Daoy (cell line): Measurements from ENCODE around the gene NPIPA5. TPM values are rescaled to one million over a fixed set of nuclear protein-coding genes. Genes with fewer than 3 reads are reported as not detected.
"Not testable (repeated sequence)": the region's sequence is repeated elsewhere in the genome, so short reads cannot be mapped to it uniquely, and the experiment has no call there.

ENCODE experiments used
- DNase-seq: peaks from one replicate; pipeline ENCODE4 v3.0.0-alpha.2; 2015; ENCODE audit warnings: low read depth
- total RNA-seq: library from RNA; depleted of rRNA; stranded (reverse); fragments of >200 nt; shearing (Covaris generic); gene quantifications from 2 replicates; pipeline ENCODE4 v1.2.3, GENCODE V29; 2014; rRNA removed

The NPIPA5 gene
- not detected in 2 replicates for total RNA-seq

DNA sequence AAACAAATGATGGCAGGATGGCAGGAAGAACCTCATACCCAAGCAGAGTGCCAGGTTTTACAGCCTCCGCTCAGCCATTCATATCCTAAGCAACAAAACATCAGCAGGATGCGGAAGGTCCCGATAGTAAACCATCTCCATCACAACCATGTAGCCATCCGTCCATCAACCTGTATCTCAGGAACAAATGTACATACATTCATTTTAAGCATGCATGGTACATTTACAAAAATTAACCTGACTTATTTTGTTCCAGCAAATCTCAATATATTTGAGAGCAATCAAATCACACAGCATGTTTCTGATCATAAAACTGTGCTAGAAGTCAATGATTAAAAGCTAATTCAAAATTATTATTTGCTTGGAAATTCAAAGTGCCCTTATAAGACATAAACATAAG is at the start of gene NPIPA5:
Gene NPIPA5, minus strand, starts transcription at position 101 of the 400 bp plus-strand sequence. Its CDS starts 0 bp downstream, at position 101.
- DNase-seq: not testable (repeated sequence)

DNA sequence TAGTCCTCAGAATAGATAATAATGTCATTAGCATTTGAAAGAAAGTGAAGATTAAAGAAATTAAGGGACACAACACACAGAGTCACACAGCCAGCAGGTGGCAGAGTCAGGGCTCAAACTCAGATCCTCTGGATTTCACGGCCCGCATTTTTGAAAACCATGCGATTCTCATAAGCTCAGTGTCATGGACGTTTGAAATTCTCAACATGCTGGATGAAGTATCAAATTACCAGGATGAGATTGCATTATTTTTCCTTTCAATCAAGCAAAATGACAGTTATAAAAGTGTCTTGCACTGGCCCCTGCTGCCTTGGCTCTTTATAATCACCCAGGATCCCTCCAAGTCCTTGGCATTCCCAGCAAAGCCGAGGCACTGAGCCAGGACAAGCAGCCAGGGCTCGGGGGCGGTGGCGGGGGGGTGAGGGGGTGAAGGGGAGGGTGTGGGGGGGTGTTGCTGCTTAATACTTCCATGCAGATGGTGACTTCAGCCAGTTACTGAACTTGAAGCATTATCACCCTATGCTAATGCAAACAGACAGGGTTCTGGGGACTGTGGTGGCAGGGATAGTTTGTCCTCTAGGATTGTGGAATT is 49.6 kb upstream of the NPIPA5 start:
- DNase-seq: peak; percentile 70

DNA sequence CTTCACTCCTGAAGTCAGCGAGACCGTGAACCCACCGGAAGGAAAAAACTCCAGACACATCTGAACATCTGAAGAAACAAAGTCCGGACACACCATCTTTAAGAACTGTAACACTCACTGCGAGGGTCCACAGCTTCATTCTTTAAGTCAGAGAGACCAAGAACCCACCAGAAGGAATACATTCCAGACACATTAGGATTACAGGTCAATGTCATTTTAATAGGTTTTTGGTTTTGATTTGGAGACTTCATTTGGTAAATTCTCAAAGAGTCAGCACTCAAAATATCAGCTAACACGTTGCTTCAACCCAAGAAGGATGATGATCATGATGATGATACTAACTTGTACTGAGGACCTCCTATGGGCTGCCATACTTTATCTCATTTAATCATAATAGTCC is 48.7 kb upstream of the NPIPA5 start:
- DNase-seq: no peak

DNA sequence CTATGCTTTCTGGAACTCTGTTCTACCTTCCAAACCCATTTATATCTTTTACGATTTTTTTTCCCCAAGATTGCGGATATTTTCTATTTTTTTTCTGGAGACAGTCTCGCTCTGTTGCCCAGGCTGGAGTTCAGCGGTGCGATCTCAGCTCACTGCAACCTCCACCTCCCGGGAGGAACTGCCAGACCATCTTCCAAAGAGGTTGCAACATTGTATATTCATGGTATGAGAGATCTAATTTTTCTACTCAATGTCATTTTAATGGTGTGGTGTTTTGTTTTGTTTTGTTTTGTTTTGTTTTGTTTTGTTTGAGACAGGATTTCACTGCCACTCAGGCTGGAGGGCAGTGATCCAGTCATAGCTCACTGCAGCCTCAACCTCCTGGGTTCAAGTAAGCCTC is 47.8 kb upstream of the NPIPA5 start:
- DNase-seq: no peak

DNA sequence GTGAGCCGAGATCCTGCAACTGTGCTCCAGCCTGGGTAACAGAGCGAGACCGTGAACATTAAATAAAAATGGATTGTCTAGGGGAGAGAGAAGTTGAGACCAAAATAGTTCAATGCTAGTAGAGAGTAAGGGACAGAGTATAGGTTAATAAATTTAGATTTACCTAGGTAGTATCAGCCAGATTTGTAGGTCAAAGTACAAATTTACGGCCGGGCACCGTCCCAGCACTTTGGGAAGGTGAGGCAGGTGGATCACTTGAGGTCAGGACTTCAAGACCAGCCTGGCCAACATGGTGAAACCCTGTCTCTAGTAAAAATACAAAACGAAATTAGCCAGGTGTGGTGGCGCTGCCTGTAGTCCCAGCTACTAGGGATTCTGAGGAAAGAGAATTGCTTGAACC is 44.1 kb upstream of the NPIPA5 start:
- no peak for DNase-seq

DNA sequence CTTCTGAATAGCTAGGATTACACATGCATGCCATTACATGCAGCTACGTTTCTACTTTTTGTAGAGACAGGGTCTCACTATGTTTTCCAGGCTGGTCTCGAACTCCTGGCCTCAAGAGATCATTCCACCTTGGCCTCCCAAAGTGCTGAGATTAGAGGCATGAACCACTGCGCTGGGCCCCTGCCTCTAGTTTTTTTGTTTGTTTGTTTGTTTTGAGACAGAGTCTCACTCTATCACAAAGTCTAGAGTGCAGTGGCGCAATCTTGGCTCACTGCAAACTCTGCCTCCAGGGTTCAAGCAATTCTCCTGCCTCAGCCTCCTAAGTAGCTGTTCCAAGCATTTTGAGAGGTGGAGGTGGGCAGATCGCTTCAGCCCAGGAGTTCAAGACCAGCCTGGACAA is 43.6 kb upstream of the NPIPA5 start:
- DNase-seq: not testable (repeated sequence)

DNA sequence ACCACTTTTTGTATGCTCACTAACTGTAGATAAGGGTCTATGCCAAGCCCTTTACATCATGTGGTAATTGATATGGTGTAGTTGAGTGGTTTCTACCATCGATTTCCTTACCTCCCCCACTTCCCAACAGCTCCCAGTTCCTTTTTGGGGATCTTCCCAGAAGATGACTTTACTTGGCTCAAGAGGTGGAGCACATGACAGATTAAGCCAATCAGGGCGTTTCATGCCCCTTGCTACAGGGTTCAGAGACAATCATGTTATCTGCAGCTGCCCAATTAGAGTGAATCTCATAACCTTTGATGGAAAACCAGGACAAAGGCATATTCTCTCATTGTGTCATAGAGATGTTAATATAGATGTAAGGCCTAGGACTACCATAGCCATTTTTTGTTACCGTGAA is 40.1 kb upstream of the NPIPA5 start:
- no peak for DNase-seq

DNA sequence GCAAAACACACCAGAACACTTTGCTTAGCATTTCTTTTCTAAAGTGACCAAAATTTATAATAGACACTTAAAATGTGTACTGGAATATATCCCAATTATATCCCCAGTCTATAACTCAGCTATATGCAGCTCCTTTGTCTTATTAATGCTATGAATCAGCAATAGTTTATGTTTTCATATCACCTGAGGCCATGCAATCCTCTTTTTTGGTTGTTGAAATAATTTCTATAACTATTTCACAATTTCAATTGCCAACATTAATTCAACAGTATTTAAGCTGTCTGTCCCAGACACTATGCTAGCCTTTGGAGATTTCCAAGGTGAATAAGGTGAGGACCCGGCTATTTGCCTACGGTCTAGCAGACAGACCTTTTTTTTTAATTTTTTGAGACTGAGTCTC is 39.1 kb upstream of the NPIPA5 start:
- DNase-seq: no peak

DNA sequence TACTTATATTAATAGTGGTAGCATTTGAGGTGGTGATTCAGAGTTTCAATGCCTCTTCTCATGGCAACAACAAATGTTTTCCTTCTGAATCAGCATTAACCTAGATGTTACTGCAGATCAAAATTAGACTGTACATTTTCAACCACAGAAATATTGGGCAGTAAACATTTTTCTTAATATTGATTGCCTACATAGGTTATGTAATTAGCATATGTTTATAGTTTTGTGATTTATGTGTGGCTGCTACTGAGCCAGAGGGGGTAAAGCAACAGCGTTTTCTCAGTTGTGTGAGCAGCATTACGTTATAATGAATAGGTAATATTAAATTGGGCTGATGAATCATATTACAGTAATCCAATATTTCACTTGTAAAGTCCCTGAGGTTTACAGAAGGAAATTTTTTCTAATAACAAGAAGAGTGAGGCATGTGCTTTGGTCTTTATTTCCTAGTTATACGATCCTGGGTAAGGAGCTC is 37.5 kb upstream of the NPIPA5 start:
- DNase-seq: no peak

DNA sequence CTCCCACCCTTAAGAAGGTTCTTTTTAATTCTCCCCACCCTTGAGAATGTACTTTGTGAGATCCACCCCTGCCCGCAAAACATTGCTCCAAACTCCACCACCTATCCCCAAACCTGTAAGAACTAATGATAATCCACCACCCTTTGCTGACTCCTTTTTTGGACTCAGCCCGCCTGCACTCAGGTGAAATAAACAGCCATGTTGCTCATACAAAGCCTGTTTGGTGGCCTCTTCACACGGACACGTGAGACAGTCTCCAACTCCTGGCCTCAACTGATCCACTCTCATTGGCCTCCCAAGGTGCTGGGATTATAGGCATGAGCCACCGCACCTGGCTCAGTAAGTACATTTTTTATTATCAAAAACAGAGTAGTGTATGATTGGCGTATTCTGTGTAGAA is 31.4 kb upstream of the NPIPA5 start:
- not testable (repeated sequence) for DNase-seq

DNA sequence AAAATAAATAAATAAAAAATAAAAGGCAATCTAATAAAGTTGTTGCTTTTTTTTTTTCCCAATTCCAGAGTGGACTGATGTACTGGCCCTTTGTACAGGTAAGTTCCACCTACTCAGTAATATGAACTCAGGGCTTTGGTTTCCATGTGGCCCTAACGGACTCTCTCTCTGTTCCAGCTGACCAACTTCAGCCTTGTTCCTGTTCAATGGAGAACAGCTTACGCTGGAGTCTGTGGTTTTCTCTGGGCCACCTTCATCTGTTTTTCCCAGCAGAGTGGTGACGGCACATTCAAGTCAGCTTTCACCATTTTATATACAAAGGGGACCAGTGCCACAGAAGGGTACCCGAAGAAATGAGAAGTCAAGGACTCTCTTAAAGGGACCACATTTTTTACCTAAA is 29.7 kb upstream of the NPIPA5 start:
- DNase-seq: not testable (repeated sequence)

DNA sequence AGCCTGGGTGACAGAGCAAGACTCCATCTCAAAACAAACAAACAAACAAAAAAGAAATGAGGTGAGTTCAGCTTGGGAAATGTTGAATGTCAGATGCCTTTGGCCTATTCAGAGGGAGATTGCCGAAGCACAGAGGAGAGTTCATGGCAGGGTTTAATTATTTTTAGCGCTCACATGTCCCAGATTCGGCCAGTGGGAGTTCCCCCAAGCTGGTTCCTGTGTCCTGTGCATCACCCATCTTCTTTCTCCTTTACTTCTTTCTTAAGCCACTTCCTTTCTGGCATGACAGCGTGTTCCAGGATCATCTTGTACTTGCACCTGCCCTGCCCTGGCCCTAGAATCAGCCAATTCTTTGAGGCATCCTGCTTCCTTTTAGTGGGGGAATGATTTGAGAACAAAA is 26.7 kb upstream of the NPIPA5 start:
- no peak for DNase-seq

DNA sequence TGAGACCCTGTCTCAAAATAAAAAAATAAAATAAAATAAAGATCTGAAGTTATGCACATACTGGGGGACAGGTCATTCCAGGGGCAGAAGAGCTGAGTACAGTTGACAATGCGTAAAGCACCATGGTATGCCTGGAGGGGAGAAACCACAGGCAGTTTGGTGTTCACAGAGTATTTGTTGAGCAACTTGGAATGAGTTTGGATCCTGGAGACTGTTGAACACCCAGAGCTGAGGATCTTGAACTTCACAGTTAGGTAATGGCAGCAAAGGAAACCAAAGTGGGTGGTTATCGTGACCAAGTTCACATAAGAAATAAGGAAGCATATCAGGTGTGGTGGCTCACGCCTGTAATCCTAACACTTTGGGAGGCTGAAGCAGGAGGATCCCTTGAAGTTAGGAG is 26.0 kb upstream of the NPIPA5 start:
- DNase-seq: not testable (repeated sequence)

DNA sequence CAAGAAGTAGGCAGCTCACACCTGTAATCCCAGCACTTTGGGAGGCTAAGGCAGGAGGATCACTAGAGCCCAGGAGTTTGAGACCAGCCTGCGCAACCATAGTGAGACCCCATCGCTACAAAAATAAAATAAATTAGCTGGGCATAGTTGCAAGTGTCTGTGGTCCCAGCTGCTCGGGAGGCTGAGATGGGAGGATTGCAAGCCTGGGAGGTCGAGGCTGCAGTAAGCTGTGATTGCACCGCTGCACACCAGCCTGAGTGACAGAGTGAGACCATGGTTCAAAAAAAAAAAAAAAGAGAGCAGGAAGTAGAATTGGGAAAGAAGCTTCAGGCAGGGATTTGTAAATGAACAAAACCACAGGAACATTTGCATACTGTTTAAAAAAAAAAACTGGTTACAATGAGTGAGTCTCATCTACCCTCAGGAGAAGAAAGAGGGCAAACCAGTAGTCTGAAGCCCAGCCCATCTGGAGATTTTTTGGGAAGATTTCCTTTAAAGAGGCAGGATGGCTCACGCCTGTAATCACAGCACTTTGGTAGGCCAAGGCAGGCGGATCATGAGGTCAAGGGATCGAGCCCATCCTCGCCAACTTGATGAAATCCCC is 25.4 kb upstream of the NPIPA5 start:
- no peak for DNase-seq

DNA sequence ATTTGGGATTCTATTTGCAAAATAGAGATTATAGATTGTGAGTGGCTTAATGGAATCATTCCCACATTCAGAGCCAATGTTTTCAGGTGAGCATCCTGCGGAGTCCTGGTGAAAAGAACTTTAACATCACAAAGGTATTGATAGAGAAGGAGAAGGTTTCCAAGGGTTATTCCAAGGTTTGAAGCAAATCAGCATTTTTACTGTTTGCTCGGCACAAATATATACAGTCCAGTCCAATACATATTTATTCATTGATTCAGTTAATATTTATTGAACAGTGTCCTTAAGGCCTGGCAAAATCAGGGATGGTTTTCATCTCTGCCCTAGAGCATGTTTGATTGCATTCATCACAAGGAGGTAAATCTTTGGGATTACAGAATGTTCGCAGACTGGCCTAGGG is 23.9 kb upstream of the NPIPA5 start:
- no peak for DNase-seq

DNA sequence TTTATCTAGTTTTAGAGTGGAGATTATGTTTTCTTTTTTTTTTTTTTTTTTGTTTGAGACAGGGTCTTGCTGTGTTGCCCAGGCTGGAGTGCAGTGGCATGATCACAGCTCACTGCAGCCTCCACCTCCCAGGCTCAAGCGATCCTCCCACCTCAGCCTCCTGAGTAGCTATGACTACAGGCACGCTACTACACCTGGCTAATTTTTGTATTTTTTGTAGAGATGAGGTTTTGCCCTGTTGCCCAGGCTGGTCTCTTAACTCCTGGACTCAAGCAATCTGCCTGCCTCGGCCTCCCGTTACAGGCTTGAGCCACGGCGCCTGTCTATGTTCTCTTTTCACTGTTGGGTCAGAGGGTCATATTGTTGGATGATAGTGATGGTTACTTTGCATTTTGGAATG is 22.2 kb upstream of the NPIPA5 start:
- DNase-seq: not testable (repeated sequence)

DNA sequence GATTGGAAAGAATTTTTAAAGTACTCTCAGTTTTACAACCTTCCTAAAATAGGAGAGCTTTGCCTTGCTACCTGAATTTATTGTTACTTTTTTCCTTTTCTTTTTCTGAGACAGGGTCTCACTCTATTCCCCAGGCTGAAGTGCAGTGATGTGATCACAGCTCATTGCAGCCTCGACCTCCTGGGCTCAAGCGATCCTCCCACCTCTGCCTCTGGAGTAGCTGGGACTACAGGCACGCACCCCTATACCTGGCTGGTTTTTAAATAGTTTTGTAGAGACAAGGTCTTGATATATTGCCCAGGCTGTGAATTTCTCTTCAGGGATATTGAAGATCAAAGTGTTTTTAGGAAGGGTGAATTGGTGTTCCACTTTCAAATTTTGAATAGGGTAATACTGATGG is 21.2 kb upstream of the NPIPA5 start:
- no peak for DNase-seq

DNA sequence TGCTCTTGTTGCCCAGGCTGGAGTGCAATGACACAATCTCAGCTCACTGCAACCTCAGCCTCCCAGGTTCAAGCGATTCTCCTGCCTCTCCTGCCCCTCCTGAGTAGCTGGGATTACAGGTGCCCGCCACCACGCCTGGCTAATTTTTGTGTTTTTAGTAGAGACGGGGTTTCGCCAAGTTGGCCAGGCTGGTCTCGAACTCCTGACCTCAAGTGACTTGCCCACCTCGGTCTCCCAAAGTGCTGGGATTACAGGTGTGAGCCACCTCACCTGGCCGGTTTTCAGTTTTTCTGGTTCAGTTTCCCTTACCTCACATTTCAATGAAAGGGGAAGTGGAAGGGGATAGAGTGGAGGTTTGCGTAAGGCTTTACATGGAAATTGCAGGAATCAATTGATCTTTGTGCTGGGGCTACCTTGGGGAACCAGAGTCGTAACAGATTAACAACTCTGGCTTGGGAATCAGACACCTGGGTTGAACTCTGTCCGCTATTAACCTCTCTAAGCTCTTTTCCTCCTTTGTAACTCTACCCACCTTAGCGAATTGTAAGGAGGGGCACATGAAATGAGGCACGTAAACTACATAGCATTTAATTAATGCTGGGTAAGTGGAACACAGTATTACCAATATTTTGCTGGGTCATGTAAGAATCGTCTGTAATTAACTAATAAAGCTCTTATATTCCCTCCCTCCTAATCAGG is 20.7 kb upstream of the NPIPA5 start:
- DNase-seq: no peak

DNA sequence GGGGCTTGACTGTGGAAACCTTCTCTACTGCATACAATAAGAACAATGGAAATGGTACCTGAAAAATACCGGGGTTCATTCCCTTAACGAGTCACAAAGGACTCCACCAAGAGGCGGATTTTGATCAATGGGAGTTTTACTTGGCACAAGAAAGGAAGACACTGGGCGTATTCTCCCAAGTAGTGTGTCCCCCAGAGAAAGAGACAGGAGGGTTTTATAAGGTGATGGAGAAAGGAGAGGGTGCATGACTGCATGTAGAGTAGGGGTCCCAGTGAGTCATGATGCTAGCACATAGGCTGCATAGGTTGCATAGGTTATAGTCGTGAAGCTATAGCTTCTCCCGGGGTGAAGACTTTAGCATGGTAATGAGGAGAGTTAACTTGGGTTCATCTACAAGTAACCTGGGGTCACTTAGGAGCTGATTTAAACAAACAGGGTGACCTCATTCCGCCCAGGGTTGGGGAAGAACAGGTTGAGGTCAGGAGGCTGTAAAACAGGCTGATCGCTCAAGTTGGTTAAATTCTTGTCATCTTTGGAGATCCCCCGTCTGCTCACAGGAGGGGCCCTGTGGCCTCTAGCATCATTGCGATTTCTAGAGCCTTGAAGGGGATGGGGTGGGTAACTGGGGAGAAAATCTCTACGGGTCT is 19.0 kb upstream of the NPIPA5 start:
- no peak for DNase-seq

DNA sequence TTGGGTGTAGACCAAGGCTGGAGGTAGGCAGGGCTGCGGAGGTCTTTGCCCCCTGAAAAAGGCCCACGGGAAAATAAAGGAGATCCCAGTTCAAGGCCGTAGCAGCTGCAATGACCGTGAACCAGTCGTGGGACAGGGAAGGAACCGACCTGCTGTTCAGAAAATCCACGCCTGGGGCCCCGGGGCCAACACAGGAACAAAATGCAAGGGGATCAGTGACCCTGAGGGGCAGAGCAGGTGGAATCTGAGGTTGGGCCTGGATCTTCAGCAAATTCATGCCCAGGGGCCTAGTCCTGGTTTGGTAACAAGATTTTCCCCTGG is 18.4 kb upstream of the NPIPA5 start:
- DNase-seq: not testable (repeated sequence)

DNA sequence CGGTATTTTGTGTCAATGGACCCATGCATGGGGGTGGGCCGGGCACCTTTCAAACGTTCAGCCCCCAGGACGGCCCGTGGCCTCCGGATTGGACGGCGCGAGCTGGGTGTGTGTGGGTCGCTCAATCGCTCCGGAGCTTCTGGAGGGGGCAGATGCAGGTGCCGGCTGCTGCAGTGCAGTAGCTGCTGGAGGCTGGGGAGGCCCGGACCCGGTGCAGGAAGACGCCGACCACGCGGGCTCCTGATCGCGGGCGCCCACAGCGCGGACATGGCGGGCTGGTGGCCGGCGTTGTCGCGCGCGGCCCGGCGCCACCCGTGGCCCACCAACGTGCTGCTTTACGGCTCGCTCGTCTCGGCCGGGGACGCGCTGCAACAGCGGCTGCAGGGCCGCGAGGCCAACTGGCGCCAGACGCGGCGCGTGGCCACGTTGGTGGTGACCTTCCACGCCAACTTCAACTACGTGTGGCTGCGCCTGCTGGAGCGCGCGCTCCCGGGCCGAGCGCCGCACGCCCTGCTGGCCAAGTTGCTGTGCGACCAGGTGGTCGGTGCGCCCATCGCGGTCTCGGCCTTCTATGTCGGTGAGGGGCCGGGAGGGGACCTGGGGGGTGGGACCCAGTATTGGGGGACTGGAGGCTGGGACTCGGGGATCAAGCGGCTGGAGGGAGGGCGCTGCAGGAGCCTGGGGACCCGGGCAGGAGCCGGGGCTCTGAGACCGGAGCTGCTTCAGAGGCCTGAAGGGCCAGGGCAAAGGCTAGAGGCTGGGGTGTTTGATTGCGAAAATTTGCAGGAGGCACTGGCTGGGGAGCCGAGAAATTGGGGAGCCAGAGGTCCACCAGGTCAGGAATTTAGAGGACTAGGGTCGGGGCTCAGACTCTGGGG is 17.8 kb upstream of the NPIPA5 start, which contains the start of gene MPV17L:
Gene MPV17L, plus strand, starts transcription at position 124 of the 878 bp plus-strand sequence. Its CDS starts 144 bp downstream, at position 268.
- peak; percentile 13 for DNase-seq

DNA sequence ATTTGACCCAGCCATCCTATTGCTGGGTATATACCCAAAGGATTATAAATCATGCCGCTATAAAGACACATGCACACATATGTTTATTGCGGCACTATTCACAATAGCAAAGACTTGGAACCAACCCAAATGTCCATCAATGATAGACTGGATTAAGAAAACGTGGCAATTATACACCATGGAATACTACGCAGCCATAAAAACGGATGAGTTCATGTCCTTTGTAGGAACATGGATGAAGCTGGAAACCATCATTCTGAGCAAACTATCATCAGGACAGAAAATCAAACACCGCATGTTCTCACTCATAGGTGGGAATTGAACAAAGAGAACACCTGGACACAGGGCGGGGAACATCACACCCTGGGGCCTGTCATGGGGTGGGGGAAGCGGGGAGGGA is 14.9 kb upstream of the NPIPA5 start:
- not testable (repeated sequence) for DNase-seq
